Measurements from ENCODE around the gene CHCT1.

DNA sequence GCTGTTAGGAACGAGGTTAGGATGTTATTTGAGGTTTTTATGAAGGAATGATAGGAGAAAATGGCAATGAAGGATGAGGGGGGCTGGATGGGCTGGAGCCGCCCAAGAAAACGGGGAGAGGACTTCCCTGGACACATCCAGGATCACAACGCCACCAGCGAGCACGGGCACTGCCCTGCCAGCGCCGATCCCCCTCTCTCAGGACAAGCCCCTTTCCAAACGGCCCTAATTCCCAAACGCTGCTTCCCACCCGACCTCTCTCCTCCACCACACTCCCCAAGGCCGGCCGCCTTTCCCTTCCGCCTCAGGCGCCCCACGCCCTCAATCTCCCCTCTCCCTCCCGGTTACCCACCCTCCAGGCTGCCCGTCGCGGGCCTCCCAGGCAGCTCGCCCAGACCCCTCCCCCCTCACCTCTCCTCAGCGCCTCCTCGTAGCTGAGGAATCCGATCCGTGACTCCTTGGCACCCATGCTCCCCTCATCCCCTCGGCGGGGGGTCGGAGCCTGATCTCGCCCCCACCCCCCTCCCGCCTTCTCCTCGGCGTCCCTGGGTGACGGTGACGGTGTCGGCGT is 30.7 kb upstream of the CHCT1 start:
- TF ChIP-seq, protein P1, sequence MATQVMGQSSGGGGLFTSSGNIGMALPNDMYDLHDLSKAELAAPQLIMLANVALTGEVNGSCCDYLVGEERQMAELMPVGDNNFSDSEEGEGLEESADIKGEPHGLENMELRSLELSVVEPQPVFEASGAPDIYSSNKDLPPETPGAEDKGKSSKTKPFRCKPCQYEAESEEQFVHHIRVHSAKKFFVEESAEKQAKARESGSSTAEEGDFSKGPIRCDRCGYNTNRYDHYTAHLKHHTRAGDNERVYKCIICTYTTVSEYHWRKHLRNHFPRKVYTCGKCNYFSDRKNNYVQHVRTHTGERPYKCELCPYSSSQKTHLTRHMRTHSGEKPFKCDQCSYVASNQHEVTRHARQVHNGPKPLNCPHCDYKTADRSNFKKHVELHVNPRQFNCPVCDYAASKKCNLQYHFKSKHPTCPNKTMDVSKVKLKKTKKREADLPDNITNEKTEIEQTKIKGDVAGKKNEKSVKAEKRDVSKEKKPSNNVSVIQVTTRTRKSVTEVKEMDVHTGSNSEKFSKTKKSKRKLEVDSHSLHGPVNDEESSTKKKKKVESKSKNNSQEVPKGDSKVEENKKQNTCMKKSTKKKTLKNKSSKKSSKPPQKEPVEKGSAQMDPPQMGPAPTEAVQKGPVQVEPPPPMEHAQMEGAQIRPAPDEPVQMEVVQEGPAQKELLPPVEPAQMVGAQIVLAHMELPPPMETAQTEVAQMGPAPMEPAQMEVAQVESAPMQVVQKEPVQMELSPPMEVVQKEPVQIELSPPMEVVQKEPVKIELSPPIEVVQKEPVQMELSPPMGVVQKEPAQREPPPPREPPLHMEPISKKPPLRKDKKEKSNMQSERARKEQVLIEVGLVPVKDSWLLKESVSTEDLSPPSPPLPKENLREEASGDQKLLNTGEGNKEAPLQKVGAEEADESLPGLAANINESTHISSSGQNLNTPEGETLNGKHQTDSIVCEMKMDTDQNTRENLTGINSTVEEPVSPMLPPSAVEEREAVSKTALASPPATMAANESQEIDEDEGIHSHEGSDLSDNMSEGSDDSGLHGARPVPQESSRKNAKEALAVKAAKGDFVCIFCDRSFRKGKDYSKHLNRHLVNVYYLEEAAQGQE (IDR thresholded peaks at IDR 0.05; ENCODE audit: low read depth, low read length): 0 out of 2 replicates have a peak, but pooled peaks have one; percentile 2
- TF ChIP-seq, protein P2, sequence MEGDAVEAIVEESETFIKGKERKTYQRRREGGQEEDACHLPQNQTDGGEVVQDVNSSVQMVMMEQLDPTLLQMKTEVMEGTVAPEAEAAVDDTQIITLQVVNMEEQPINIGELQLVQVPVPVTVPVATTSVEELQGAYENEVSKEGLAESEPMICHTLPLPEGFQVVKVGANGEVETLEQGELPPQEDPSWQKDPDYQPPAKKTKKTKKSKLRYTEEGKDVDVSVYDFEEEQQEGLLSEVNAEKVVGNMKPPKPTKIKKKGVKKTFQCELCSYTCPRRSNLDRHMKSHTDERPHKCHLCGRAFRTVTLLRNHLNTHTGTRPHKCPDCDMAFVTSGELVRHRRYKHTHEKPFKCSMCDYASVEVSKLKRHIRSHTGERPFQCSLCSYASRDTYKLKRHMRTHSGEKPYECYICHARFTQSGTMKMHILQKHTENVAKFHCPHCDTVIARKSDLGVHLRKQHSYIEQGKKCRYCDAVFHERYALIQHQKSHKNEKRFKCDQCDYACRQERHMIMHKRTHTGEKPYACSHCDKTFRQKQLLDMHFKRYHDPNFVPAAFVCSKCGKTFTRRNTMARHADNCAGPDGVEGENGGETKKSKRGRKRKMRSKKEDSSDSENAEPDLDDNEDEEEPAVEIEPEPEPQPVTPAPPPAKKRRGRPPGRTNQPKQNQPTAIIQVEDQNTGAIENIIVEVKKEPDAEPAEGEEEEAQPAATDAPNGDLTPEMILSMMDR (IDR thresholded peaks at IDR 0.05): no peak
- TF ChIP-seq RCOR1 (IDR thresholded peaks at IDR 0.05; ENCODE audit: low read length) (no peak), EP300 (IDR thresholded peaks at IDR 0.05; ENCODE audit: borderline replicate concordance in 1 of 2, low read depth in 1 of 2, low read length in 1 of 2) (0 out of 4 replicates have a peak, but pooled peaks of 1 of the 2 experiments have one; percentile 8), EZH2phosphoT487 (IDR thresholded peaks at IDR 0.05; ENCODE audit: borderline replicate concordance, low read depth) (no peak), FOXM1 (IDR thresholded peaks at IDR 0.05; ENCODE audit: low read depth) (no peak), JUND (IDR thresholded peaks at IDR 0.05) (no peak), MEF2A (IDR thresholded peaks at IDR 0.05; ENCODE audit: borderline replicate concordance, low read depth) (no peak), FOSL2 (IDR thresholded peaks at IDR 0.05; ENCODE audit: borderline replicate concordance, low read depth) (no peak), SMC3 (IDR thresholded peaks at IDR 0.05; ENCODE audit: low read depth, low read length) (no peak), POLR2AphosphoS5 (IDR thresholded peaks at IDR 0.05; ENCODE audit: low read depth, low read length) (no peak; the same call in 1 of the 2 replicates), FOXJ3 (CRISPR knock-in tag; IDR thresholded peaks at IDR 0.05) (no peak), YY1 (IDR thresholded peaks at IDR 0.05; ENCODE audit: low read depth) (no peak)
- TF ChIP-seq, protein P3, sequence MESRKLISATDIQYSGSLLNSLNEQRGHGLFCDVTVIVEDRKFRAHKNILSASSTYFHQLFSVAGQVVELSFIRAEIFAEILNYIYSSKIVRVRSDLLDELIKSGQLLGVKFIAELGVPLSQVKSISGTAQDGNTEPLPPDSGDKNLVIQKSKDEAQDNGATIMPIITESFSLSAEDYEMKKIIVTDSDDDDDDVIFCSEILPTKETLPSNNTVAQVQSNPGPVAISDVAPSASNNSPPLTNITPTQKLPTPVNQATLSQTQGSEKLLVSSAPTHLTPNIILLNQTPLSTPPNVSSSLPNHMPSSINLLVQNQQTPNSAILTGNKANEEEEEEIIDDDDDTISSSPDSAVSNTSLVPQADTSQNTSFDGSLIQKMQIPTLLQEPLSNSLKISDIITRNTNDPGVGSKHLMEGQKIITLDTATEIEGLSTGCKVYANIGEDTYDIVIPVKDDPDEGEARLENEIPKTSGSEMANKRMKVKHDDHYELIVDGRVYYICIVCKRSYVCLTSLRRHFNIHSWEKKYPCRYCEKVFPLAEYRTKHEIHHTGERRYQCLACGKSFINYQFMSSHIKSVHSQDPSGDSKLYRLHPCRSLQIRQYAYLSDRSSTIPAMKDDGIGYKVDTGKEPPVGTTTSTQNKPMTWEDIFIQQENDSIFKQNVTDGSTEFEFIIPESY (IDR thresholded peaks at IDR 0.05; ENCODE audit: borderline replicate concordance, low read depth): no peak
